Measurements from ENCODE around the gene ABT1. TPM values are rescaled to one million over a fixed set of nuclear protein-coding genes. Genes with fewer than 3 reads are reported as not detected.

ABT1 gene
- total and polyA plus RNA-seq, 2 donors (not counting 1 experiment from before 2014, with no cell fraction given): 17.6 to 29.8 TPM

- intact Hi-C loops (cut with micrococcal nuclease): loop anchor here (1.0 to 10.0 kb wide), 7 partner anchors 13 to 920 kb away; partner anchors contain the start of gene ZNF184
Observed at GRCh38 chr6:26554697-26555504, 41.9 kb upstream of the ABT1 start.

More at GRCh38 chr6:26554697-26555504, 41.9 kb upstream of the ABT1 start:
- Histone ChIP-seq H4K20me1 (ENCODE audit: control insufficient read depth, insufficient read depth, low read length, poor library complexity, severe bottlenecking) (no peaks in the 10 kb centered on the region), H3K4me1 (ENCODE audit: control insufficient read depth in 2 of 2, insufficient read depth in 2 of 2, low read length in 2 of 2) (peaks cover 15 to 43% of the 10 kb centered on the region in 2 donors), H3K4me2 (replicated peaks; ENCODE audit: low read depth, low read length, poor library complexity, severe bottlenecking) (peak overlapping the region; percentile 70), H3K27ac (ENCODE audit: low read length in 2 of 2) (peak overlapping the region; percentile 7 to 62), H2AFZ (ENCODE audit: insufficient read depth, low read depth, low read length, poor library complexity, severe bottlenecking) (peak overlapping the region; percentile 20), H3K4me3 (ENCODE audit: control extremely low read depth in 1 of 5, extremely low read depth in 1 of 5, insufficient read depth in 1 of 5, low read depth in 2 of 5, low read length in 4 of 5) (peak overlapping the region; percentile 59 to 90 (median 74)), H3K9ac (ENCODE audit: low read length) (peak overlapping the region; percentile 61), H3K27me3 (replicated peaks in 1 of 4; ENCODE audit: control extremely low read depth in 1 of 4, control insufficient read depth in 3 of 4, insufficient read depth in 4 of 4, low read length in 3 of 4) (no peaks in the 10 kb centered on the region), H3K79me2 (ENCODE audit: control insufficient read depth, insufficient read depth, low read length) (no peaks in the 10 kb centered on the region), H3K9me3 (ENCODE audit: control extremely low read depth in 1 of 3, control insufficient read depth in 2 of 3, insufficient read depth in 1 of 3, low read length in 2 of 3) (no peaks in the 10 kb centered on the region), H3K36me3 (replicated peaks in 1 of 2; ENCODE audit: control extremely low read depth in 1 of 2, control insufficient read depth in 1 of 2, extremely low read depth in 1 of 2, insufficient read depth in 2 of 2, low read length in 1 of 2) (no peaks in the 10 kb centered on the region)
- 14% methylated on average over 14 of the region's 27 CpGs for WGBS (ENCODE audit: insufficient coverage)
- CTCF ChIA-PET: interaction anchor here (0.6 to 5.6 kb wide), 8 partner anchors 14 to 350 kb away, joined by 3 to 35 read pairs (median 7); partner anchors contain the start of gene HMGN4
- ATAC-seq (ENCODE audit: low read depth) (peak; percentile 20), DNase-seq (peak; percentile 82)
- TF ChIP-seq, protein P1, sequence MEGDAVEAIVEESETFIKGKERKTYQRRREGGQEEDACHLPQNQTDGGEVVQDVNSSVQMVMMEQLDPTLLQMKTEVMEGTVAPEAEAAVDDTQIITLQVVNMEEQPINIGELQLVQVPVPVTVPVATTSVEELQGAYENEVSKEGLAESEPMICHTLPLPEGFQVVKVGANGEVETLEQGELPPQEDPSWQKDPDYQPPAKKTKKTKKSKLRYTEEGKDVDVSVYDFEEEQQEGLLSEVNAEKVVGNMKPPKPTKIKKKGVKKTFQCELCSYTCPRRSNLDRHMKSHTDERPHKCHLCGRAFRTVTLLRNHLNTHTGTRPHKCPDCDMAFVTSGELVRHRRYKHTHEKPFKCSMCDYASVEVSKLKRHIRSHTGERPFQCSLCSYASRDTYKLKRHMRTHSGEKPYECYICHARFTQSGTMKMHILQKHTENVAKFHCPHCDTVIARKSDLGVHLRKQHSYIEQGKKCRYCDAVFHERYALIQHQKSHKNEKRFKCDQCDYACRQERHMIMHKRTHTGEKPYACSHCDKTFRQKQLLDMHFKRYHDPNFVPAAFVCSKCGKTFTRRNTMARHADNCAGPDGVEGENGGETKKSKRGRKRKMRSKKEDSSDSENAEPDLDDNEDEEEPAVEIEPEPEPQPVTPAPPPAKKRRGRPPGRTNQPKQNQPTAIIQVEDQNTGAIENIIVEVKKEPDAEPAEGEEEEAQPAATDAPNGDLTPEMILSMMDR (IDR thresholded peaks at IDR 0.05): no peak
- H3K9me3 Mint-ChIP-seq (ENCODE audit: insufficient read depth): no peaks in the 10 kb centered on the region
- H3K4me3 Mint-ChIP-seq: peak overlapping the region; percentile 69
- H3K27ac Mint-ChIP-seq: peak overlapping the region; percentile 51
- POLR2A ChIA-PET: interaction anchor here (1.5 to 2.4 kb wide), 3 partner anchors 14 to 81 kb away, joined by 3 to 21 read pairs (median 7); partner anchors contain the start of gene HMGN4
- peaks cover 22% of the 10 kb centered on the region for H3K4me1 Mint-ChIP-seq
- no peaks in the 10 kb centered on the region for H3K27me3 Mint-ChIP-seq

All from B cell (primary cell).